CD1c-positive myeloid dendritic cell (primary cell): ENCODE data around the gene MBD3L3.
"Not testable (repeated sequence)": the region's sequence is repeated elsewhere in the genome, so short reads cannot be mapped to it uniquely, and the experiment has no call there.

Experiments used
- DNase-seq: peaks from one replicate; pipeline ENCODE4 v3.0.0-alpha.2; 2016; ENCODE audit errors: extremely low spot score

The MBD3L3 gene

DNA sequence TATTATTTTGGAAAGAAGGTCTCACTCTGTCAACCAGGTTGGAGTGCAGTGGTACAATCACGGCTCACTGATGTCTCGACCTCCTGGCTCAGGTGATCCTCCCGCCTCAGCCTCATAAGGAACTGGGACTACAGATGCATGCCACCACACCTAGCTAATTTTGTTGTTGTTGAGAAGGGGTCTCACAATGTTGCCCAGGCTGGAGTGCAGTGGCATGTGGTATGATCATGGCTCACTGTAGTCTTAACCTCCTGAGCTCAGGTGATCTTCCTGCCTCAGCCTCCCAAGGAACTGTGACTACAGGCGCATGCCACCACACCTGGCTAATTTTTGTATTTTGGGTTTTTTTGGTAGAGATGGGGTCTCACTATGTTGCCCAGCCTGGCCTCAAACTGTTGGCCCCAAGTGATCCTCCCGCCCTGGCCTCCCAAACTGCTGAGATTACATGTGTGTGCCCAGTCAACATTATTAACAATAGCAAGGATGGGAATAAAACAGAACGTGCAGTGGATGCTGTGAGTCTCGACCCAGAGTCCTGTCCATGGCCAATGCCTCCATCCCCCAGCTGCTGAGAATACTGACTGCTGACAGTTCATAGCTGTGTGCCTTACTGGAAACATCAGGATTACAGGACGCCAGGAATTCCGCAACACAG is 5.4 kb upstream of the MBD3L3 start:
- no peak for DNase-seq

DNA sequence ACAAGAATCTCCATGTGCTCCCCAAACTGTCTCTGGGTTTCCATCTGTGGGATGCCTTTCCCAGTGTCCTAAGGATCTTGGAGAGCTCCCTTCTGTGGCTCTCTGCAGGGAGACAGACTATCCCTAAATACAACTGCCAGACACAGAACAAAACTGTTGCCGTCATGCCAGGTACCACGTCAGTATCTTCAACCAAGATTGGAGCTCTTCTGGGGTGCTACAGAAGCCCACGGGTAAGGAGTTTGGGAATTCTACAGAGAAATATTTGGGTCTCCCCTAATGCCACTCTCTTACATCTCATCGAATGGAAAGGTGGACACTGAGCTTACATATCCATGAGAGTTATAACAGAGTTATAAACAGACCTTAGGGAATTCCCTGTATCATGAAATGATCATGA is 4.9 kb upstream of the MBD3L3 start:
- no peak for DNase-seq

GRCh38 chr19:7059977-7060376 is 1.5 kb upstream of the MBD3L3 start:
- DNase-seq, result not testable (repeated sequence)

DNA sequence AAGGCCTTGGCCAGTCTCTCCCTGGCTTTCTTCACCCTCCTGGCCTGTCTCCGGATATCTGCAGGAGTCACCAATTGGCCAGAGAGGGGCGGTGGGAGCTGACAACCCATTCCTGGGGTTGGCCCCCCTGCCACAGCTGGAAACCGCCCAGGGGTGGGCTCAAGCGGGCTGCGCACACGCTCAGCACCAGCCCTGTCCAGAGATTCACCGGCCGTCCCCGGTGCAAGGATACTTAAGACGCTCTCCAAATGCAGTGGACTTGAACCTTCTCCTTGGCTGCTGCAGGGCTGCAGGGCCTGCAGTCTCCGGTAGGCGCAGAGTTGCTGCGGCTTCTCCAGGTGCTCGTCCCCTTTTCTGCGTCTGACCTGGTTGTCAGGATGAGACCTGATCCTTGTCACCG is 2.1 kb downstream of the MBD3L3 start:
- not testable (repeated sequence) for DNase-seq

DNA sequence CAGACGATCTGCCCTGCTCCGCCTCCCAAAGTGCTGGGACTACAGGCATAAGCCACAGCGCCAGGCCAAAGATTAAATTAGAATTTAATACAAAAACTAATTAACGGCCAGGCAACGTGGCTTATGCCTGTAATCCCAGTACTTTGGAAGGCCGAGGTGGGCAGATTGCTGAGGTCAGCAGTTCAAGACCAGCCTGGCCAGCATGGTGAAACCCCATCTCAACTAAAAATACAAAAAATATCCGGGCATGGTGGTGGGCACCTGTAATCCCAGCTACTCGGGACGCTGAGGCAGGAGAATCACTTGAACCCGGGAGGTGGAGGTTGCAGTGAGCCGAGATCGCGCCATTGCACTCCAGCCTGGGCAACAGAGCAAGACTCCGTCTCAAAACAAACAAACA is 2.8 kb downstream of the MBD3L3 start:
- not testable (repeated sequence) for DNase-seq

DNA sequence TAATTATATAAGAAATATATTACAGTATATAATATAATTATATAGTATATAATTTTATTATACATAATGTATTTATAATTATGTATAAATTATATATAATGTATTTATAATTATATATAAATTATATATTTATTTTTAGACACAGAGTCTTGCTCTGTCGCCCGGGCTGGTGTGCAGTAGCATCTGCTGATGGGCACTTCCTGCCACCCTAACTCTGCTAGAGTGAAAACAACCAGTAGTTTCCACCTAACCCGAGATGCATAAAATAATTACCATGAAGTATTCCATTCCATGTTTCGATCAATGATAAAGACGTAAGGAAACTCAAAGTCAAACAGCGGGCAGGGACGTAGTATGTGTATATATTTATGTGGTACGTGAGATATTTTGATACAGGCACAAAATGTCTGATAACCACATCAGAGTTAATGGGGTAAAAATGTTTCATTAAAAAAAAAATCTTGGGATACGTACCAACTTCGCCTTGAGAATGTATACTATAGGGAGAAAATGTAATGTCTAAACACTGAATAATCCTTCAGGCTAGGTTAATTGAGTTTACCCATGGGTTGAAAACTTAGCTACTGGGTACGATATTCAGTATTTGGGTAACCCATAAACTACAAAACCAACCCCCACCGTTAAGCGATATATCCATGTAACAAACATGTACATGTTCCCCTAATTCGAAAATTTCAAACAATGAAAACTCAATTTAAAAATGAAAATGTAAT is 3.7 kb downstream of the MBD3L3 start:
- not testable (repeated sequence) for DNase-seq

DNA sequence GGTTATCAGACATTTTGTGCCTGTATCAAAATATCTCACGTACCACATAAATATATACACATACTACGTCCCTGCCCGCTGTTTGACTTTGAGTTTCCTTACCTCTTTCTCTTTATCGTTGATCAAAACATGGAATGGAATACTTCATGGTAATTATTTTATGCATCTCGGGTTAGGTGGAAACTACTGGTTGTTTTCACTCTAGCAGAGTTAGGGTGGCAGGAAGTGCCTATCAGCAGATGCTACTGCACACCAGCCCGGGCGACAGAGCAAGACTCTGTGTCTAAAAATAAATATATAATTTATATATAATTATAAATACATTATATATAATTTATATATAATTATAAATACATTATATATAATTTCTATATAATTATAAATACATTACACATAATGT is 5.6 kb downstream of the MBD3L3 start:
- DNase-seq, result not testable (repeated sequence)

- not testable (repeated sequence) for DNase-seq
These were observed 7.1 kb downstream of the MBD3L3 start for GRCh38 chr19:7051421-7051820.

DNA sequence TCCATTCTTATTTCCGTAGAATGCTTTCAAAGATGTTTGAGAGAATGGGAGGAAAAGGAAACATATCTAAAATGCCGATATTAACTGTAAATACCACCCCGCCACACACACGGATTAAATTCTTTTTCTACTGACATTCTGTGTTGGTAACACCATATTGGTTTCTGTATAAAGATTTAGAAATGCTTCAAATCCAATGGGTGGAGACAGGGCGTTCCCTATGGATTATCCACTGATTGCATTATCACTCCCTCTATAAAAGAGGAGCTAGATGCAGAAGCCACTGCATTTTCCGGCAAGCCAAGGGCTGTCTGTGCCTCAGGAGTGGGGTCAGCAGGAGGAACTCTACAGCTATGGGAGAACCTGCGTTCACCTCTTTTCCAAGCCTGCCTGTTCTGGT is 9.5 kb downstream of the MBD3L3 start, which contains the start of gene MBD3L2:
MBD3L2 (plus strand) TSS at position 301 of the 400 bp plus-strand sequence; CDS start at position 354, 53 bp downstream.
- not testable (repeated sequence) for DNase-seq

- not testable (repeated sequence) for DNase-seq
These were observed 16.9 kb downstream of the MBD3L3 start for GRCh38 chr19:7041563-7041962.

GRCh38 chr19:7040079-7040478 is 18.4 kb downstream of the MBD3L3 start, which contains the start of gene MBD3L4:
MBD3L4 (minus strand) TSS chr19:7040179; CDS start chr19:7040144, 35 bp downstream.
- not testable (repeated sequence) for DNase-seq

GRCh38 chr19:7030278-7030677 is 28.2 kb downstream of the MBD3L3 start, which contains the start of gene MBD3L5:
MBD3L5 (plus strand) TSS chr19:7030578; CDS start chr19:7030612, 34 bp downstream.
- DNase-seq, result not testable (repeated sequence)

GRCh38 chr19:7028790-7029189 is 29.7 kb downstream of the MBD3L3 start:
- DNase-seq, result not testable (repeated sequence)

DNA sequence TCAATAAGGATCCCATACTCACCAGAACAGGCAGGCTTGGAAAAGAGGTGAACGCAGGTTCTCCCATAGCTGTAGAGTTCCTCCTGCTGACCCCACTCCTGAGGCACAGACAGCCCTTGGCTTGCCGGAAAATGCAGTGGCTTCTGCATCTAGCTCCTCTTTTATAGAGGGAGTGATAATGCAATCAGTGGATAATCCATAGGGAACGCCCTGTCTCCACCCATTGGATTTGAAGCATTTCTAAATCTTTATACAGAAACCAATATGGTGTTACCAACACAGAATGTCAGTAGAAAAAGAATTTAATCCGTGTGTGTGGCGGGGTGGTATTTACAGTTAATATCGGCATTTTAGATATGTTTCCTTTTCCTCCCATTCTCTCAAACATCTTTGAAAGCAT is 37.1 kb downstream of the MBD3L3 start, which contains the start of gene MBD3L2B:
MBD3L2B (minus strand) TSS at position 101 of the 400 bp plus-strand sequence; CDS start at position 67, 34 bp downstream.
- DNase-seq, result not testable (repeated sequence)

GRCh38 chr19:7018828-7019227 is 39.6 kb downstream of the MBD3L3 start:
- DNase-seq, result no peak

GRCh38 chr19:7013678-7014077 is 44.8 kb downstream of the MBD3L3 start:
- peak; percentile 81 for DNase-seq

- no peak for DNase-seq
These were observed 47.5 kb downstream of the MBD3L3 start for GRCh38 chr19:7010722-7011593.

GRCh38 chr19:7007859-7008258 is 50.6 kb downstream of the MBD3L3 start:
- peak; percentile 43 for DNase-seq
